MM.1S (cell line): ENCODE data around the gene NUAK2.

Experiments
- DNase-seq: peaks from one replicate; pipeline ENCODE4 v3.0.0-alpha.2; 2015
- H2AFZ ChIP-seq: fragments of 300-600 bp; sonication (generic); 2 replicates; pipeline ENCODE4 v1.6.0; 2016; ENCODE audit warnings: antibody characterized with exemption, low read length
- H3F3A ChIP-seq: fragments of 300-600 bp; sonication (generic); 2 replicates; pipeline ENCODE4 v1.6.1; 2016; ENCODE audit warnings: mild to moderate bottlenecking, antibody characterized with exemption, low read length, moderate library complexity, mixed read lengths; ENCODE audit not compliant: insufficient read depth
- H3K27ac ChIP-seq: fragments of 300-600 bp; sonication (generic); 2 replicates; pipeline ENCODE4 v1.5.1; 2016; ENCODE audit warnings: mild to moderate bottlenecking, low read length
- H3K27me3 ChIP-seq: fragments of 300-600 bp; sonication (generic); replicated peaks from 2 replicates; pipeline ENCODE4 v1.6.0; 2016; ENCODE audit warnings: low read length; ENCODE audit not compliant: insufficient read depth
- H3K36me3 ChIP-seq: fragments of 300-600 bp; sonication (generic); replicated peaks from 2 replicates; pipeline ENCODE4 v1.6.1; 2016; ENCODE audit warnings: mild to moderate bottlenecking, low read length, mixed read lengths; ENCODE audit not compliant: insufficient read depth
- H3K4me1 ChIP-seq: fragments of 300-600 bp; sonication (generic); 2 replicates; pipeline ENCODE4 v1.6.1; 2016; ENCODE audit warnings: low read length, mixed read lengths
- H3K4me2 ChIP-seq: fragments of 300-600 bp; sonication (generic); 2 replicates; pipeline ENCODE4 v1.6.0; 2016; ENCODE audit warnings: low read depth, low read length
- H3K4me3 ChIP-seq: fragments of 300-600 bp; sonication (generic); 2 replicates; pipeline ENCODE4 v1.5.1; 2016; ENCODE audit warnings: low read length, mixed read lengths
- H3K79me2 ChIP-seq: fragments of 300-600 bp; sonication (generic); 2 replicates; pipeline ENCODE4 v1.6.1; 2016; ENCODE audit warnings: mixed run types, low read length, mixed read lengths
- H3K9ac ChIP-seq: fragments of 300-600 bp; sonication (generic); 2 replicates; pipeline ENCODE4 v1.6.1; 2016; ENCODE audit warnings: low read length, mixed read lengths
- H3K9me2 ChIP-seq: fragments of 300-600 bp; sonication (generic); replicated peaks from 2 replicates; pipeline ENCODE4 v1.6.1; 2016; ENCODE audit warnings: mild to moderate bottlenecking, low read length, mixed read lengths; ENCODE audit not compliant: insufficient read depth
- H3K9me3 ChIP-seq: fragments of 300-600 bp; sonication (generic); replicated peaks from 2 replicates; pipeline ENCODE4 v1.6.1; 2016; ENCODE audit warnings: mild to moderate bottlenecking, low read length, mixed read lengths; ENCODE audit not compliant: insufficient read depth
- H4K20me1 ChIP-seq: fragments of 300-600 bp; sonication (generic); 2 replicates; pipeline ENCODE4 v1.6.1; 2016; ENCODE audit warnings: mild to moderate bottlenecking, low read length, moderate library complexity, mixed read lengths; ENCODE audit not compliant: insufficient read depth
- EZH2 ChIP-seq: fragments of 300-600 bp; sonication (generic); optimal IDR thresholded peaks from 2 replicates; pipeline ENCODE3; 2017; ENCODE audit warnings: low read depth, mild to moderate bottlenecking, antibody characterized with exemption, low read length, mixed read lengths
- EZH2phosphoT487 ChIP-seq: fragments of 300-600 bp; sonication (generic); IDR thresholded peaks from 2 replicates; pipeline ENCODE4 v1.6.1; 2018; ENCODE audit warnings: antibody characterized with exemption, low read length
- TF ChIP-seq, protein P1 (sequence below): fragments of 300-600 bp; sonication (generic); IDR thresholded peaks from 2 replicates; pipeline ENCODE4 v1.5.1; 2016; ENCODE audit warnings: antibody characterized with exemption, low read length, mixed read lengths

The NUAK2 gene

DNA sequence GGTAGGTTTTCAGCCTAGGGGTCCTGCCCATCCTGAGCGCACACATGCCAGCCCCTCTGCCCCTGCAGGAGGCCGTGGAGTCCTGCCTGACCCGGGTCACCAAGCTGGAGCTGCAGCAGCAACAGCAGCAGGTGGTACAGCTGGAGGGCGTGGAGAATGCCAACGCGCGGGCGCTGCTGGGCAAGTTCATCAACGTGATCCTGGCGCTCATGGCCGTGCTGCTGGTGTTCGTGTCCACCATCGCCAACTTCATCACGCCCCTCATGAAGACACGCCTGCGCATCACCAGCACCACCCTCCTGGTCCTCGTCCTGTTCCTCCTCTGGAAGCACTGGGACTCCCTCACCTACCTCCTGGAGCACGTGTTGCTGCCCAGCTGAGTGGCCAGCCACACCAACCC, 49.8 kb downstream of the NUAK2 start:
- Histone ChIP-seq H3K4me3 (no peak overlapping the region), H3F3A (0 out of 2 replicates have a peak, but pooled peaks cover 2% of the 10 kb centered on the region), H3K79me2 (peaks cover 4% of the 10 kb centered on the region), H3K9ac (no peak overlapping the region), H3K36me3 (no peaks in the 10 kb centered on the region; the same call in 1 of the 2 replicates), H3K27ac (no peak overlapping the region), H3K9me3 (no peaks in the 10 kb centered on the region), H3K27me3 (no peaks in the 10 kb centered on the region), H2AFZ (no peak overlapping the region), H3K9me2 (no peaks in the 10 kb centered on the region), H3K4me2 (no peak overlapping the region), H3K4me1 (peaks cover 36% of the 10 kb centered on the region), H4K20me1 (no peaks in the 10 kb centered on the region)
- no peak for DNase-seq
- no peak for TF ChIP-seq EZH2
- TF ChIP-seq EZH2phosphoT487 = no peak
- TF ChIP-seq, protein P1, sequence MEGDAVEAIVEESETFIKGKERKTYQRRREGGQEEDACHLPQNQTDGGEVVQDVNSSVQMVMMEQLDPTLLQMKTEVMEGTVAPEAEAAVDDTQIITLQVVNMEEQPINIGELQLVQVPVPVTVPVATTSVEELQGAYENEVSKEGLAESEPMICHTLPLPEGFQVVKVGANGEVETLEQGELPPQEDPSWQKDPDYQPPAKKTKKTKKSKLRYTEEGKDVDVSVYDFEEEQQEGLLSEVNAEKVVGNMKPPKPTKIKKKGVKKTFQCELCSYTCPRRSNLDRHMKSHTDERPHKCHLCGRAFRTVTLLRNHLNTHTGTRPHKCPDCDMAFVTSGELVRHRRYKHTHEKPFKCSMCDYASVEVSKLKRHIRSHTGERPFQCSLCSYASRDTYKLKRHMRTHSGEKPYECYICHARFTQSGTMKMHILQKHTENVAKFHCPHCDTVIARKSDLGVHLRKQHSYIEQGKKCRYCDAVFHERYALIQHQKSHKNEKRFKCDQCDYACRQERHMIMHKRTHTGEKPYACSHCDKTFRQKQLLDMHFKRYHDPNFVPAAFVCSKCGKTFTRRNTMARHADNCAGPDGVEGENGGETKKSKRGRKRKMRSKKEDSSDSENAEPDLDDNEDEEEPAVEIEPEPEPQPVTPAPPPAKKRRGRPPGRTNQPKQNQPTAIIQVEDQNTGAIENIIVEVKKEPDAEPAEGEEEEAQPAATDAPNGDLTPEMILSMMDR = no peak

DNA sequence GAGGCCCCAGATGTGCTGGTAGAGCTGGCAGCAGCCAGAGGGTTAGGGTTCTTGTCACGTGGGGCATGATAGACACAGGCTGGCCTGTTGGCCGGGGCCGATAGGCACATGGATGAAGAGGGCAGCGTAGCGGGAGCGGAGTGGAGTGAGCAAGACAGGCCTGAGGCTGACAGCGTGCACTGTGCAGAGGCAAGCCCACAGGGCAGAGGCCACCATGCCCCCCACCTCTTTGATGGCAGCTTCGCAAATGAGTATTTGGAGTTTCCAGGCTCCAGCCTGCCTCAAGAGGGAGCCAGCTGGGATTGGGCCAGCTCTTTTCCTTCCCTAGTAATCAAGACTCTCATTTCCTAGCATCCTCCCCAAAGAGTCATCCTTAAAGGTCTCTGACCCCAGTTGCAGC, 50.3 kb downstream of the NUAK2 start:
- Histone ChIP-seq H3K4me1 (peaks cover 36% of the 10 kb centered on the region), H3K9me3 (no peaks in the 10 kb centered on the region), H3K9ac (no peak overlapping the region), H3K4me2 (no peak overlapping the region), H2AFZ (no peak overlapping the region), H4K20me1 (no peaks in the 10 kb centered on the region), H3K27ac (no peak overlapping the region), H3F3A (0 out of 2 replicates have a peak, but pooled peaks cover 5% of the 10 kb centered on the region), H3K27me3 (no peaks in the 10 kb centered on the region), H3K79me2 (peaks cover 7% of the 10 kb centered on the region), H3K4me3 (no peak overlapping the region), H3K36me3 (no peaks in the 10 kb centered on the region; the same call in 1 of the 2 replicates), H3K9me2 (no peaks in the 10 kb centered on the region)
- DNase-seq = no peak
- TF ChIP-seq EZH2 = no peak
- TF ChIP-seq, protein P1 = no peak
- TF ChIP-seq EZH2phosphoT487 = no peak

DNA sequence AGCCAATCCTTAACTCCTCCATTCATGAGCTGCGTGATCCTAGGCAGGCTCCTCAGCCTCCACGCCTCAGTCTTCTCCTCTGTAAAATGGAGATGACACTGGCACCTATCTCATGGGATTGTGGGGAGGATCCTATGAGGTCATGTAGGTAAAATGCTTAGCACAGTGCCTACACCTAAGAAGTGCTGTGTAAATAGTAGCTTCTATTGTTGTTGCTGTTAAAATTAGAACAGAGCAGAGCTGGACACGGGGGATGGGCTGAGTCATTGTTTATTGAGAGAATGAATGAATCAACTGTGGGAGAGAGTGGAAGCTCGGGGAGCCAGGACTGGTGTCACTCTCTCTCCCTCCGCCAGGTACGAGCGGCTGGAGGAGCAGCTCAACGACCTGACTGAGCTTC, 50.8 kb downstream of the NUAK2 start:
- Histone ChIP-seq H2AFZ (no peak overlapping the region), H3K4me2 (no peak overlapping the region), H3K9me3 (no peaks in the 10 kb centered on the region), H3K4me3 (no peak overlapping the region), H3K79me2 (peaks cover 7% of the 10 kb centered on the region), H3K9ac (no peak overlapping the region), H3K27ac (no peak overlapping the region), H3F3A (0 out of 2 replicates have a peak, but pooled peaks cover 5% of the 10 kb centered on the region), H4K20me1 (no peaks in the 10 kb centered on the region), H3K9me2 (no peaks in the 10 kb centered on the region), H3K27me3 (no peaks in the 10 kb centered on the region), H3K36me3 (no peaks in the 10 kb centered on the region; the same call in 1 of the 2 replicates), H3K4me1 (peaks cover 32% of the 10 kb centered on the region)
- DNase-seq = no peak
- TF ChIP-seq, protein P1 = no peak
- TF ChIP-seq EZH2 (no peak), EZH2phosphoT487 (no peak)
